ENCODE data around the gene ITPR2. TPM values are rescaled to one million over a fixed set of nuclear protein-coding genes. Genes with fewer than 3 reads are reported as not detected.
A peak's percentile ranks its signal among the peaks of the same experiment; 100 is the strongest.
"Not testable (repeated sequence)": the region's sequence is repeated elsewhere in the genome, so short reads cannot be mapped to it uniquely, and the experiment has no call there.

The ITPR2 gene
- total RNA-seq, 1 donor from 2014 or later = 15.8 TPM

- Histone ChIP-seq H3K4me3 (no peak overlapping the region), H3K4me1 (peaks cover 18% of the 10 kb centered on the region), H3K27me3 (ENCODE audit: low read depth) (no peaks in the 10 kb centered on the region), H3K9me3 (replicated peaks) (peaks cover 28% of the 10 kb centered on the region), H3K36me3 (peaks cover 11% of the 10 kb centered on the region), H3K27ac (replicated peaks) (no peak overlapping the region)
- intact Hi-C loops (cut with micrococcal nuclease) = no loop called here
- peak; percentile 58 for TF ChIP-seq CTCF (IDR thresholded peaks at IDR 0.05; ENCODE audit: borderline replicate concordance)
- DNase-seq = no peak
Observed at GRCh38 chr12:26524862-26525465, 308.0 kb downstream of the ITPR2 start.

GRCh38 chr12:26523708-26524150, 309.3 kb downstream of the ITPR2 start:
- Histone ChIP-seq H3K27ac (replicated peaks) (peak overlapping the region; percentile 68), H3K4me3 (no peak overlapping the region)

GRCh38 chr12:26520869-26521268, 312.1 kb downstream of the ITPR2 start:
- peaks cover 32% of the 10 kb centered on the region for H3K9me3 ChIP-seq (replicated peaks)
- no peaks in the 10 kb centered on the region for H3K27me3 ChIP-seq (ENCODE audit: low read depth)
- DNase-seq = no peak
- no peak overlapping the region for H3K27ac ChIP-seq (replicated peaks)
- H3K36me3 ChIP-seq = peaks cover 15% of the 10 kb centered on the region
- H3K4me1 ChIP-seq = peaks cover 18% of the 10 kb centered on the region
- no peak overlapping the region for H3K4me3 ChIP-seq
- intact Hi-C loops (cut with micrococcal nuclease) = no loop called here
- TF ChIP-seq CTCF (IDR thresholded peaks at IDR 0.05; ENCODE audit: borderline replicate concordance) = no peak

More at GRCh38 chr12:26523708-26524150, 309.3 kb downstream of the ITPR2 start:
- Histone ChIP-seq H3K9me3 (replicated peaks) (peaks cover 39% of the 10 kb centered on the region), H3K36me3 (peaks cover 16% of the 10 kb centered on the region), H3K27me3 (ENCODE audit: low read depth) (no peaks in the 10 kb centered on the region), H3K4me1 (peaks cover 18% of the 10 kb centered on the region)
- peak; percentile 82 for DNase-seq
- no peak for TF ChIP-seq CTCF (IDR thresholded peaks at IDR 0.05; ENCODE audit: borderline replicate concordance)
- intact Hi-C loops (cut with micrococcal nuclease) = no loop called here

- peaks cover 7% of the 10 kb centered on the region for H3K36me3 ChIP-seq
- intact Hi-C loops (cut with micrococcal nuclease) = no loop called here
- H3K4me3 ChIP-seq = no peak overlapping the region
- TF ChIP-seq CTCF (IDR thresholded peaks at IDR 0.05; ENCODE audit: borderline replicate concordance) = no peak
- no peak overlapping the region for H3K27ac ChIP-seq (replicated peaks)
- no peak for DNase-seq
- H3K4me1 ChIP-seq = peaks cover 18% of the 10 kb centered on the region
- H3K27me3 ChIP-seq (ENCODE audit: low read depth) = no peaks in the 10 kb centered on the region
- peaks cover 25% of the 10 kb centered on the region for H3K9me3 ChIP-seq (replicated peaks)
Observed at GRCh38 chr12:26520109-26520508, 312.9 kb downstream of the ITPR2 start.

- Histone ChIP-seq H3K9me3 (replicated peaks) (peaks cover 19% of the 10 kb centered on the region), H3K4me1 (peaks cover 22% of the 10 kb centered on the region), H3K36me3 (peaks cover 6% of the 10 kb centered on the region), H3K27ac (replicated peaks) (no peak overlapping the region), H3K27me3 (ENCODE audit: low read depth) (no peaks in the 10 kb centered on the region), H3K4me3 (no peak overlapping the region)
- no peak for DNase-seq
- TF ChIP-seq CTCF (IDR thresholded peaks at IDR 0.05; ENCODE audit: borderline replicate concordance) = no peak
- intact Hi-C loops (cut with micrococcal nuclease) = no loop called here
Observed at GRCh38 chr12:26519462-26519861, 313.5 kb downstream of the ITPR2 start.

GRCh38 chr12:26517320-26517719, 315.7 kb downstream of the ITPR2 start:
- H3K36me3 ChIP-seq; H3K27me3 ChIP-seq (ENCODE audit: low read depth); intact Hi-C loops (cut with micrococcal nuclease); H3K27ac ChIP-seq (replicated peaks); H3K4me3 ChIP-seq; DNase-seq: not testable (repeated sequence)
- H3K4me1 ChIP-seq = peaks cover 12% of the 10 kb centered on the region
- H3K9me3 ChIP-seq (replicated peaks) = peaks cover 19% of the 10 kb centered on the region
